MM.1S (cell line): Measurements from ENCODE around the gene DDX52.

Source experiments
- DNase-seq: peaks from one replicate; pipeline ENCODE4 v3.0.0-alpha.2; 2015
- H2AFZ ChIP-seq: fragments of 300-600 bp; sonication (generic); 2 replicates; pipeline ENCODE4 v1.6.0; 2016; ENCODE audit warnings: antibody characterized with exemption, low read length
- H3F3A ChIP-seq: fragments of 300-600 bp; sonication (generic); 2 replicates; pipeline ENCODE4 v1.6.1; 2016; ENCODE audit warnings: mild to moderate bottlenecking, antibody characterized with exemption, low read length, moderate library complexity, mixed read lengths; ENCODE audit not compliant: insufficient read depth
- H3K27ac ChIP-seq: fragments of 300-600 bp; sonication (generic); 2 replicates; pipeline ENCODE4 v1.5.1; 2016; ENCODE audit warnings: mild to moderate bottlenecking, low read length
- H3K27me3 ChIP-seq: fragments of 300-600 bp; sonication (generic); replicated peaks from 2 replicates; pipeline ENCODE4 v1.6.0; 2016; ENCODE audit warnings: low read length; ENCODE audit not compliant: insufficient read depth
- H3K36me3 ChIP-seq: fragments of 300-600 bp; sonication (generic); replicated peaks from 2 replicates; pipeline ENCODE4 v1.6.1; 2016; ENCODE audit warnings: mild to moderate bottlenecking, low read length, mixed read lengths; ENCODE audit not compliant: insufficient read depth
- H3K4me1 ChIP-seq: fragments of 300-600 bp; sonication (generic); 2 replicates; pipeline ENCODE4 v1.6.1; 2016; ENCODE audit warnings: low read length, mixed read lengths
- H3K4me2 ChIP-seq: fragments of 300-600 bp; sonication (generic); 2 replicates; pipeline ENCODE4 v1.6.0; 2016; ENCODE audit warnings: low read depth, low read length
- H3K4me3 ChIP-seq: fragments of 300-600 bp; sonication (generic); 2 replicates; pipeline ENCODE4 v1.5.1; 2016; ENCODE audit warnings: low read length, mixed read lengths
- H3K79me2 ChIP-seq: fragments of 300-600 bp; sonication (generic); 2 replicates; pipeline ENCODE4 v1.6.1; 2016; ENCODE audit warnings: mixed run types, low read length, mixed read lengths
- H3K9ac ChIP-seq: fragments of 300-600 bp; sonication (generic); 2 replicates; pipeline ENCODE4 v1.6.1; 2016; ENCODE audit warnings: low read length, mixed read lengths
- H3K9me2 ChIP-seq: fragments of 300-600 bp; sonication (generic); replicated peaks from 2 replicates; pipeline ENCODE4 v1.6.1; 2016; ENCODE audit warnings: mild to moderate bottlenecking, low read length, mixed read lengths; ENCODE audit not compliant: insufficient read depth
- H3K9me3 ChIP-seq: fragments of 300-600 bp; sonication (generic); replicated peaks from 2 replicates; pipeline ENCODE4 v1.6.1; 2016; ENCODE audit warnings: mild to moderate bottlenecking, low read length, mixed read lengths; ENCODE audit not compliant: insufficient read depth
- H4K20me1 ChIP-seq: fragments of 300-600 bp; sonication (generic); 2 replicates; pipeline ENCODE4 v1.6.1; 2016; ENCODE audit warnings: mild to moderate bottlenecking, low read length, moderate library complexity, mixed read lengths; ENCODE audit not compliant: insufficient read depth
- CTCF ChIP-seq: fragments of 300-600 bp; sonication (generic); IDR thresholded peaks from 2 replicates; pipeline ENCODE4 v1.5.1; 2016; ENCODE audit warnings: antibody characterized with exemption, low read length, mixed read lengths
- EZH2 ChIP-seq: fragments of 300-600 bp; sonication (generic); optimal IDR thresholded peaks from 2 replicates; pipeline ENCODE3; 2017; ENCODE audit warnings: low read depth, mild to moderate bottlenecking, antibody characterized with exemption, low read length, mixed read lengths
- EZH2phosphoT487 ChIP-seq: fragments of 300-600 bp; sonication (generic); IDR thresholded peaks from 2 replicates; pipeline ENCODE4 v1.6.1; 2018; ENCODE audit warnings: antibody characterized with exemption, low read length

DDX52 gene

GRCh38 chr17:37567137-37567536 is 76.1 kb downstream of the DDX52 start:
- H3K9me3 ChIP-seq = no peaks in the 10 kb centered on the region
- DNase-seq = no peak
- H3K27me3 ChIP-seq = no peaks in the 10 kb centered on the region
- H3K4me2 ChIP-seq = no peak overlapping the region
- peaks cover 19% of the 10 kb centered on the region for H3K36me3 ChIP-seq
- H3K9ac ChIP-seq = no peak overlapping the region
- no peaks in the 10 kb centered on the region for H3K9me2 ChIP-seq
- H3F3A ChIP-seq = no peaks in the 10 kb centered on the region
- no peak overlapping the region for H2AFZ ChIP-seq
- H4K20me1 ChIP-seq = no peaks in the 10 kb centered on the region
- no peaks in the 10 kb centered on the region for H3K4me1 ChIP-seq
- H3K79me2 ChIP-seq = peaks cover 4% of the 10 kb centered on the region; the same call in 1 of the 2 replicates
- TF ChIP-seq EZH2 = no peak
- H3K27ac ChIP-seq = no peak overlapping the region
- no peak overlapping the region for H3K4me3 ChIP-seq

- no peak for TF ChIP-seq EZH2
- no peak for TF ChIP-seq EZH2phosphoT487
- no peak for TF ChIP-seq CTCF
- Histone ChIP-seq H3K9ac (no peak overlapping the region), H3K9me3 (no peaks in the 10 kb centered on the region), H3K27me3 (no peaks in the 10 kb centered on the region), H3K36me3 (peaks cover 14% of the 10 kb centered on the region), H3K4me3 (no peak overlapping the region), H4K20me1 (no peaks in the 10 kb centered on the region), H3K27ac (no peak overlapping the region), H2AFZ (no peak overlapping the region), H3K9me2 (no peaks in the 10 kb centered on the region), H3K4me2 (no peak overlapping the region), H3F3A (no peaks in the 10 kb centered on the region), H3K79me2 (peaks cover 4% of the 10 kb centered on the region; the same call in 1 of the 2 replicates), H3K4me1 (no peaks in the 10 kb centered on the region)
- DNase-seq = no peak
These were observed 79.0 kb downstream of the DDX52 start for GRCh38 chr17:37564252-37564651.

GRCh38 chr17:37562016-37562745 is 81.1 kb downstream of the DDX52 start:
- Histone ChIP-seq H3K4me1 (no peaks in the 10 kb centered on the region), H3K9me2 (no peaks in the 10 kb centered on the region), H3K79me2 (peaks cover 4% of the 10 kb centered on the region; the same call in 1 of the 2 replicates), H4K20me1 (no peaks in the 10 kb centered on the region), H3K4me3 (no peak overlapping the region), H3K4me2 (no peak overlapping the region), H2AFZ (no peak overlapping the region), H3K36me3 (peaks cover 12% of the 10 kb centered on the region; the same call in 1 of the 2 replicates), H3F3A (0 out of 2 replicates have a peak, but pooled peaks cover 3% of the 10 kb centered on the region), H3K9ac (no peak overlapping the region), H3K27ac (no peak overlapping the region), H3K9me3 (no peaks in the 10 kb centered on the region), H3K27me3 (no peaks in the 10 kb centered on the region)
- no peak for DNase-seq
- TF ChIP-seq EZH2phosphoT487 = no peak
- TF ChIP-seq CTCF = no peak
- TF ChIP-seq EZH2 = no peak
